RWPE2 (cell line): Measurements from ENCODE around the gene RIMBP2.

Source experiments
- ATAC-seq: fragments of 200-7000 bp; cut with Tn5 transposase; 3 replicates; pipeline ENCODE4 v1.9.1; 2021; ENCODE audit warnings: low read depth
- DNase-seq: peaks from one replicate; pipeline ENCODE4 v3.0.0-alpha.2; 2020; ENCODE audit warnings: low spot score
- H3K27ac ChIP-seq: fragments of 450-650 bp; 2 replicates; pipeline ENCODE4 v1.5.1; 2017; ENCODE audit warnings: mild to moderate bottlenecking; ENCODE audit not compliant: poor library complexity, severe bottlenecking
- H3K27me3 ChIP-seq: fragments of 250-450 bp; sonication (Bioruptor Pico); 2 replicates; pipeline ENCODE4 v1.5.1; 2021; ENCODE audit warnings: mild to moderate bottlenecking, moderate library complexity; ENCODE audit not compliant: insufficient read depth, poor library complexity, severe bottlenecking
- H3K36me3 ChIP-seq: fragments of 250-450 bp; sonication (Bioruptor Pico); 2 replicates; pipeline ENCODE4 v1.5.1; 2020; ENCODE audit warnings: low read depth, mild to moderate bottlenecking, moderate library complexity
- H3K4me1 ChIP-seq: fragments of 250-450 bp; sonication (Bioruptor Pico); 2 replicates; pipeline ENCODE4 v1.5.1; 2021; ENCODE audit warnings: mild to moderate bottlenecking, moderate library complexity; ENCODE audit not compliant: insufficient read depth, poor library complexity, severe bottlenecking
- H3K4me3 ChIP-seq: fragments of 250-450 bp; sonication (Bioruptor Pico); 2 replicates; pipeline ENCODE4 v1.5.1; 2021; ENCODE audit warnings: mild to moderate bottlenecking, moderate library complexity; ENCODE audit not compliant: severe bottlenecking
- H3K9me3 ChIP-seq: fragments of 250-450 bp; sonication (Bioruptor Pico); 2 replicates; pipeline ENCODE4 v1.5.1; 2021; ENCODE audit warnings: mild to moderate bottlenecking, moderate library complexity; ENCODE audit not compliant: severe bottlenecking
- TF ChIP-seq, protein P1 (sequence below): fragments of 450-650 bp; IDR thresholded peaks from one replicate; pipeline ENCODE4 v1.5.1; 2017; ENCODE audit warnings: mild to moderate bottlenecking, moderate library complexity; ENCODE audit not compliant: poor library complexity, severe bottlenecking

RIMBP2 gene

DNA sequence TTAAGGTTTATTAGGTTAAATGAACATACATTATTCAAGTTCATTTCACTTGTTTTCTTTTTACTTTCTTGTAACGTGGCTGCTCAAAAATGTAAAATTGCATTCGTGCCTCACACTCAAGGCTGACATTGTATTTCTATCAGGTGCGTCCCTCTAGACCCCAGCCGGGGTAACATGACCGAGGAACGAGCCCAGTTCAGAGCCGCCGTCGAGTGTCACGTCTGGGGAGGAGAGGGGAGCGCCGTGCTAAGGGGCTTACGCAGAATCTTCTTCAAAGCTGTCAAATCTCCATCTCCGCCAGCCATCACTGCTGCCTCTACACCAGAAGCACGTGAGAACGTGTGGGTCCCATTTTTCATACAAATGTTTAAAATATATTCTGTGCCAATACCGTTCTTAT lies 170.6 kb downstream of the RIMBP2 start:
- TF ChIP-seq, protein P1, sequence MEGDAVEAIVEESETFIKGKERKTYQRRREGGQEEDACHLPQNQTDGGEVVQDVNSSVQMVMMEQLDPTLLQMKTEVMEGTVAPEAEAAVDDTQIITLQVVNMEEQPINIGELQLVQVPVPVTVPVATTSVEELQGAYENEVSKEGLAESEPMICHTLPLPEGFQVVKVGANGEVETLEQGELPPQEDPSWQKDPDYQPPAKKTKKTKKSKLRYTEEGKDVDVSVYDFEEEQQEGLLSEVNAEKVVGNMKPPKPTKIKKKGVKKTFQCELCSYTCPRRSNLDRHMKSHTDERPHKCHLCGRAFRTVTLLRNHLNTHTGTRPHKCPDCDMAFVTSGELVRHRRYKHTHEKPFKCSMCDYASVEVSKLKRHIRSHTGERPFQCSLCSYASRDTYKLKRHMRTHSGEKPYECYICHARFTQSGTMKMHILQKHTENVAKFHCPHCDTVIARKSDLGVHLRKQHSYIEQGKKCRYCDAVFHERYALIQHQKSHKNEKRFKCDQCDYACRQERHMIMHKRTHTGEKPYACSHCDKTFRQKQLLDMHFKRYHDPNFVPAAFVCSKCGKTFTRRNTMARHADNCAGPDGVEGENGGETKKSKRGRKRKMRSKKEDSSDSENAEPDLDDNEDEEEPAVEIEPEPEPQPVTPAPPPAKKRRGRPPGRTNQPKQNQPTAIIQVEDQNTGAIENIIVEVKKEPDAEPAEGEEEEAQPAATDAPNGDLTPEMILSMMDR: no peak
- no peaks in the 10 kb centered on the region for H3K9me3 ChIP-seq
- H3K4me3 ChIP-seq: no peak overlapping the region
- no peak for DNase-seq
- no peak for ATAC-seq
- H3K27me3 ChIP-seq: no peaks in the 10 kb centered on the region
- no peaks in the 10 kb centered on the region for H3K4me1 ChIP-seq
- H3K27ac ChIP-seq: no peak overlapping the region
- H3K36me3 ChIP-seq: no peaks in the 10 kb centered on the region

DNA sequence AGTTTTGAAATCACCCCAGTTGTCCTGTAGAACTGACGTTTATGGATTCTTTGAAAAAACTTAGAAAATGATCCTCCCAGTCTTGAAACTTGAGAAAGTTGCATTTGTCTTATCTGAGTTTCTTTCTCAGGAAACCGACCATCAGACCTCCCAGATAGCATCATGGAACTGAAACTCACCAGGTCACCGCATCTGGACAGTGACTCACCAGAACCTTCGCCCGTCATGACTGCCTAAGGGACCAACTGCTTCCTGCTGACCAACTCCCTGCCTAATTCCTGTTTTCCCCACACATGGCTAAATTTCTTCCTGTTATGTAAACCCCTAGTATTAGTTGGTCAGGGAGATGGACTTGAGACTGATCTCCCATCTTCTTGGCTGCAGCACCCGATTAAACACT lies 175.7 kb downstream of the RIMBP2 start:
- H3K4me1 ChIP-seq: no peaks in the 10 kb centered on the region
- no peak for ATAC-seq
- TF ChIP-seq, protein P1: no peak

DNA sequence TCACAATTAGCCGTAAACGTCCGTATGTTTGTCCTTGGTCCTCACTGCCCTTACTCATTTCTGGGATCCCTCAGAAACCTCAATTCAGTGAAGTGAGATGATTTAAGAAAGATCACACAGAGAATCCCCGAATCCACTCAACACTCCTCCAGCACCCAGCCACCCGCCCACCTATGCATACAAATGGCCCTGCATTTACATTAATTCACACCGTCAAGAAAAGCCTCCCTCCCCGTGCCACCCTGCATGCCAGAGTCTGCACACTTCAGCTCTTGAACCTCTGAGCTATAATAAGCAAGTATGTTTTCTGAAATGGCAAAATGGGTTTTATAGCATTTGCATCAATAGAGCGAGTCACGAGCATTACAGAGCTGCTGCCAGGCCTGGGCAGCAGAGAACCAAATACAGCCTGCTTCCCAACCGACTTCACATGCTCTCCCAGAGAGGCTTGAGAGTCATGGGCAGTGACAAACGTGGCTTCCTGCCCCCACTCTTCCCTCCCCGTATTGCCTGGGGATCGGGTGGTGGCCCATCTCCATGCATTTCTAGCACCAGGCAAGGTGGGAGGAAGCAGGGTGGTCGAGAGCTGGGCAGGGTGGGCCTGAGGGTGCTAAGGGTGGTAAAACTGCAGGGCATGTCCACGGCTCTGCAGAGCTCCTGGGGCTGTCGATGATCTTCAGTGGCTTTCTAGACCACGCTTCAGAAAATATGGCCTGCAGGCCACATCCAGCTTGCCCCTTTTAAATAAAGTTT lies 177.6 kb downstream of the RIMBP2 start:
- Histone ChIP-seq H3K27ac (no peak overlapping the region), H3K36me3 (no peaks in the 10 kb centered on the region), H3K4me3 (no peak overlapping the region), H3K4me1 (no peaks in the 10 kb centered on the region), H3K9me3 (no peaks in the 10 kb centered on the region), H3K27me3 (no peaks in the 10 kb centered on the region)
- ATAC-seq (no peak), DNase-seq (no peak)
- TF ChIP-seq, protein P1: no peak

More for the DNA sequence above, 175.7 kb downstream of the RIMBP2 start:
- H3K4me3 ChIP-seq: no peak overlapping the region
- H3K27ac ChIP-seq: no peak overlapping the region
- H3K9me3 ChIP-seq: no peaks in the 10 kb centered on the region
- DNase-seq: no peak
- H3K27me3 ChIP-seq: no peaks in the 10 kb centered on the region
- no peaks in the 10 kb centered on the region for H3K36me3 ChIP-seq

DNA sequence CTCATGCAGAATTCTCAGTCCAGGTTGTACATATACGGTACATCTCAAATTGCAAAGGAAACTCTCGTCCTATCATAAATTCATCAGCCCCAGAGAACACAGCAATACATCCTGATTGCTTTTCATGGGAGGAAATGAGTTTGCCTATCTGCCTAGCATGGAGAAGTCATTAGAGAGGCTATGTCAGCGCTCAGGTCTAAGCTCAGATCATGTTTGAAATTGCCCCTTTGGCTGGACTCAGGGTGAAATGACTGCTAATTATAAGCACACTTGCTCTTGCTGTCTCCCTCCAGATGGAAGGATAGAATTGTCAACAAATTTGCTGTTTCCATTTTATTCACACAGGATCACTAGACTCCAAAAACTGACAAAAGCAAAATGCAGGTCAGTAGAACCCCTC lies 178.4 kb downstream of the RIMBP2 start:
- DNase-seq: no peak
- Histone ChIP-seq H3K4me1 (no peaks in the 10 kb centered on the region), H3K4me3 (no peak overlapping the region), H3K27ac (no peak overlapping the region), H3K27me3 (no peaks in the 10 kb centered on the region), H3K36me3 (no peaks in the 10 kb centered on the region), H3K9me3 (no peaks in the 10 kb centered on the region)
- no peak for ATAC-seq
- TF ChIP-seq, protein P1: no peak

DNA sequence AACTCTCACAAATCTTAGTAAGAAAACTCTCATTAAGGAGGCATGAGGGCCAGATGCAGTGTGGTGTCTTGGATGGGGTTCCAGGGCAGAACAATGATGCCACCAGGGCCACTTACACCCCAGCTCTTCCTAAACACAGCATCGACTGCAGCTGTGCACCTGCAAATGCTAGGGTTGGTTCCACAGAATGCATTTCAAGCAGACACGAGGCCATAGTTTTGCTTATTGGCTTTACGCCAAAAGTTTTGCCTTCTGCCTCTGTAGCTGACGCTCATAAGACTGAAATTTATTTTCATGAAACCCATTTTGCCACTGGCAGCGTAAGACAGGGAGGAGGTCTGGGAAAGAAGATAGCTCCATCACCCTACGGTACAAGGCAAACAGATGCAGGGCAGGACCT lies 179.0 kb downstream of the RIMBP2 start:
- ATAC-seq: no peak
- Histone ChIP-seq H3K36me3 (no peaks in the 10 kb centered on the region), H3K27ac (no peak overlapping the region), H3K4me1 (no peaks in the 10 kb centered on the region), H3K27me3 (no peaks in the 10 kb centered on the region), H3K9me3 (no peaks in the 10 kb centered on the region), H3K4me3 (no peak overlapping the region)
- no peak for DNase-seq
- TF ChIP-seq, protein P1: no peak
